Trophoblast cell (in vitro differentiated cells and primary cell): ENCODE results near the gene WDR35.

Source experiments
- DNase-seq, 2 donors: peaks; one replicate each; pipeline ENCODE4 v3.0.0-alpha.2; 2016
- H2AFZ ChIP-seq: 2 replicates; pipeline ENCODE4 v1.6.1; 2013; ENCODE audit warnings: low read length, moderate library complexity, mild to moderate bottlenecking; ENCODE audit not compliant: insufficient read depth, poor library complexity
- H2AK5ac ChIP-seq: 2 replicates; pipeline ENCODE4 v1.6.1; 2013; ENCODE audit warnings: mild to moderate bottlenecking, low read length
- H2BK120ac ChIP-seq: 2 replicates; pipeline ENCODE4 v1.6.1; 2013; ENCODE audit warnings: low read length, mild to moderate bottlenecking, moderate library complexity; ENCODE audit not compliant: insufficient read depth, poor library complexity
- H2BK12ac ChIP-seq: 2 replicates; pipeline ENCODE4 v1.6.1; 2013; ENCODE audit warnings: mild to moderate bottlenecking, low read length, moderate library complexity
- H2BK5ac ChIP-seq: 2 replicates; pipeline ENCODE4 v1.6.1; 2013; ENCODE audit warnings: low read length, low read depth, moderate library complexity, mild to moderate bottlenecking; ENCODE audit not compliant: poor library complexity
- H3K14ac ChIP-seq: 2 replicates; pipeline ENCODE4 v1.6.1; 2013; ENCODE audit warnings: mild to moderate bottlenecking, low read length
- H3K18ac ChIP-seq: 2 replicates; pipeline ENCODE4 v1.6.1; 2013; ENCODE audit warnings: mild to moderate bottlenecking, low read length
- H3K23ac ChIP-seq: 2 replicates; pipeline ENCODE4 v1.6.1; 2013; ENCODE audit warnings: low read length
- H3K27ac ChIP-seq: 2 replicates; pipeline ENCODE4 v1.5.1; 2013; ENCODE audit warnings: low read depth, mild to moderate bottlenecking, inconsistent platforms, low read length, moderate library complexity
- H3K27me3 ChIP-seq: 2 replicates; pipeline ENCODE4 v1.6.1; 2013; ENCODE audit warnings: inconsistent platforms, mild to moderate bottlenecking, low read length, moderate library complexity; ENCODE audit not compliant: insufficient read depth
- H3K36me3 ChIP-seq, 2 experiments: 1 replicate in 1 of 2; 2 replicates in 1 of 2; pipeline ENCODE4 v1.6.1; 2013; ENCODE audit warnings: low read length in 2 of 2, mild to moderate bottlenecking in 2 of 2, moderate library complexity in 1 of 2; ENCODE audit not compliant: insufficient read depth in 2 of 2, control insufficient read depth in 1 of 2
- H3K4ac ChIP-seq: 2 replicates; pipeline ENCODE4 v1.6.1; 2013; ENCODE audit warnings: low read depth, mild to moderate bottlenecking, low read length, moderate library complexity
- H3K4me1 ChIP-seq, 2 experiments: 1 replicate in 1 of 2; 2 replicates in 1 of 2; pipeline ENCODE4 v1.6.1; 2013; ENCODE audit warnings: low read length in 2 of 2, mild to moderate bottlenecking in 2 of 2, moderate library complexity in 1 of 2; ENCODE audit not compliant: insufficient read depth in 2 of 2, control insufficient read depth in 1 of 2
- H3K4me2 ChIP-seq: 2 replicates; pipeline ENCODE4 v1.6.1; 2013; ENCODE audit warnings: inconsistent platforms, mild to moderate bottlenecking, low read length, moderate library complexity
- H3K4me3 ChIP-seq: 2 replicates; pipeline ENCODE4 v1.5.1; 2013; ENCODE audit warnings: mild to moderate bottlenecking, low read depth, low read length, inconsistent platforms
- H3K79me1 ChIP-seq: one replicate; pipeline ENCODE4 v1.6.1; 2013; ENCODE audit warnings: low read length
- H3K79me2 ChIP-seq: 2 replicates; pipeline ENCODE4 v1.6.1; 2013; ENCODE audit warnings: low read length, mild to moderate bottlenecking; ENCODE audit not compliant: control insufficient read depth, insufficient read depth, poor library complexity
- H3K9ac ChIP-seq: 2 replicates; pipeline ENCODE4 v1.6.1; 2013; ENCODE audit warnings: mild to moderate bottlenecking, low read length
- H3K9me3 ChIP-seq: 2 replicates; pipeline ENCODE4 v1.6.1; 2013; ENCODE audit warnings: low read depth, mild to moderate bottlenecking, control low read depth, inconsistent platforms, low read length; ENCODE audit not compliant: insufficient read depth
- H4K12ac ChIP-seq: 2 replicates; pipeline ENCODE4 v1.6.1; 2013; ENCODE audit warnings: low read depth, mild to moderate bottlenecking, low read length, moderate library complexity
- H4K8ac ChIP-seq: 2 replicates; pipeline ENCODE4 v1.6.1; 2013; ENCODE audit warnings: low read depth, mild to moderate bottlenecking, low read length, moderate library complexity
- H4K91ac ChIP-seq: one replicate; pipeline ENCODE4 v1.6.1; 2013; ENCODE audit warnings: low read depth, mild to moderate bottlenecking, low read length, moderate library complexity
- WGBS: extraction: QIAGEN DNeasy Blood & Tissue Kit; methylation state at CpG from one replicate; pipeline ENCODE4 v1.1.7; 2013; ENCODE audit warnings: missing lambda C conversion rate; ENCODE audit not compliant: insufficient read length, insufficient coverage; ENCODE audit errors: extremely low coverage; 5-methylcytosine and 5-hydroxymethylcytosine counted together

Gene WDR35

DNA sequence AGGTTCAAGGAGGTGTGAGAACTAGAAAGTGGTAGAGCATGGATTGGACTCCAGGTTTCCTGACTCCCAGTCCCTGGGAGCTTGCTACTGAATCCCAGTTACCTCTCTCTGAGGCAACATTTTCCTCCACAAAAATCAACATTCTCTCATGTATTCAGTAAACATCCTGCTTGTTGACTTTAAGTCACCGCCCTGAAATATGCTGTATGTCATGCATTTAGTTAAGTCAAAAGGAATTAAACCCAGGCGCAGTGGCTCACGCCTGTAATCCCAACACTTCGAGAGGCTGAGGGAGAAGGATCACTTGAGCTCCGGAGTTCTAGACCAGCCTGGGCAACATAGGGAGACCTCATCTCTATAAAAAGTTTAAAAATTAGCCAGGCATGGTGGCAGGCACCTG lies 18.8 kb upstream of the WDR35 start:
- no peak overlapping the region for H3K14ac ChIP-seq
- H2BK5ac ChIP-seq = no peak overlapping the region
- no peaks in the 10 kb centered on the region for H3K27me3 ChIP-seq
- H3K27ac ChIP-seq = no peak overlapping the region
- peaks cover 11 to 12% of the 10 kb centered on the region in 2 experiments for H3K36me3 ChIP-seq
- H3K4me2 ChIP-seq = peak overlapping the region; percentile 31
- no peak overlapping the region for H3K4ac ChIP-seq
- no peak overlapping the region for H4K8ac ChIP-seq
- peaks cover 5% of the 10 kb centered on the region for H3K79me2 ChIP-seq
- no peak overlapping the region for H3K4me3 ChIP-seq
- peaks cover 24% of the 10 kb centered on the region for H3K79me1 ChIP-seq
- H2BK120ac ChIP-seq = peak overlapping the region; percentile 40
- H3K18ac ChIP-seq = no peak overlapping the region
- no peaks in the 10 kb centered on the region for H3K9me3 ChIP-seq
- no peak overlapping the region for H4K12ac ChIP-seq
- peak overlapping the region; percentile 0 for H4K91ac ChIP-seq
- no peak overlapping the region for H3K23ac ChIP-seq
- WGBS = no CpG with 5 or more reads among the region's 5 CpGs
- peaks cover 23 to 30% of the 10 kb centered on the region in 2 experiments for H3K4me1 ChIP-seq
- no peak overlapping the region for H2AFZ ChIP-seq
- no peak overlapping the region for H2BK12ac ChIP-seq
- no peak overlapping the region for H2AK5ac ChIP-seq
- no peak for DNase-seq
- H3K9ac ChIP-seq = no peak overlapping the region

DNA sequence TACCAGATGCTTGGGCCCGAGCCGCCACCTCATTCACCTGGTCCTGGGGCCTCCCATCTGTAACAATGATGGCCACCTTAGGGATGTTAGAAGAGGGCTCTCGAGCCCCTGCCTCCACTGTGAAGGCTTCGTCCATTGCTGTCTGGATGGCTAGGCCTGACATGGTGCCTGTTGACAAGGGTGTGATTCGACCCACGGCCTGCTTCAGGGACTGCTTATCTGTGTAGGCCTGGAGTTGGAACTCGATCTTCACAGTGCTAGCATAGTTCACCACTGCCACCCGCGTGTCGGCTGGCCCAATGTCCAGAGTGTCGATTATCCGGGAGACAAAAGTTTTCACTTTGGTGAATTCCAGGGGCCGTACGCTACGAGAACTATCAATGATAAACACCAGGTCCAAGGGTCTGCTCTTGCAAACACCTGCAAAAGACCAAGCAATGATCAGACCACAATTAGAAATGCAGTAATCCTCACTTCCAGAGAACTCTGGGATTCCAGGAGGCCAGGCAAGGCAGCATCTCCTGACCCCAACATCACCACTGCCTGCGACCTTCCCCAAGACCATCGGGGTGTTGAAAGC lies 16.1 kb upstream of the WDR35 start:
- Histone ChIP-seq H3K4me2 (no peak overlapping the region), H3K4me1 (peaks cover 8 to 17% of the 10 kb centered on the region in 2 experiments), H2BK12ac (peak overlapping the region; percentile 8), H2AK5ac (peak overlapping the region; percentile 1), H3K18ac (no peak overlapping the region), H3K23ac (no peak overlapping the region), H3K36me3 (peaks cover 14 to 19% of the 10 kb centered on the region in 2 experiments), H3K27ac (peak overlapping the region; percentile 55), H3K4ac (no peak overlapping the region), H3K9ac (peak overlapping the region; percentile 16), H3K79me2 (no peaks in the 10 kb centered on the region), H4K8ac (no peak overlapping the region), H3K9me3 (no peaks in the 10 kb centered on the region), H4K91ac (peak overlapping the region; percentile 12), H3K27me3 (no peaks in the 10 kb centered on the region), H3K14ac (peak overlapping the region; percentile 12), H2BK5ac (peak overlapping the region; percentile 23), H2AFZ (no peak overlapping the region), H4K12ac (no peak overlapping the region), H2BK120ac (peak overlapping the region; percentile 0), H3K79me1 (peaks cover 8% of the 10 kb centered on the region), H3K4me3 (no peak overlapping the region)
- WGBS = no CpG with 5 or more reads among the region's 17 CpGs
- DNase-seq = no peak

DNA sequence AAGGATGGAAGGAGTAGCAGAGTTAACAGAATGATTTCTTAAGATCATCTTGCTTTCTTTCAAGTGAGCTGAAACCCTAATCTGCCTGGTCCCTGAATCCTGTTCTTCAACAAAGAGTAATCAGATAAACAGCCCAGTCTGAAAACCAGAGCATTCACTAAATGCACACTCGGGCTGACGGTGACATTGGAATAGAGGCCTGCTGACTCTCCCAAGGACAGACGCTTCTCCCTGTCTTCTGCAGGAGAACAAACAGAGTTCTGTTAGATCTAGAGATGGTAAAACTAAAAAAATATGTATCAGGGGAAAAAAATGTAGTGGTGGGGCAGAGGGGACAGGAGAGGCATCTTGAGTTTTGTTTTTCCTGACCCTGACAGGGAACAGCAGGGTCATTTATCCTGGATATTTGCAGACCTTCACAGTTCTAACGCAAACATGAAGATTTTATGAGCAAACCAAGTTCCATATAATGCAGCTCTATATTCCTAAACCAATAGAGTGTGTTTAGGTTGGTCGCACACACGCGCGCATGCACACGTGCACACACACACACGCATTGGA lies 15.2 kb upstream of the WDR35 start:
- Histone ChIP-seq H3K4me2 (peak overlapping the region; percentile 1), H3K9ac (no peak overlapping the region), H2AFZ (no peak overlapping the region), H4K12ac (no peak overlapping the region), H3K23ac (no peak overlapping the region), H2BK5ac (no peak overlapping the region), H3K4me1 (peaks cover 8 to 17% of the 10 kb centered on the region in 2 experiments), H2BK120ac (no peak overlapping the region), H3K79me1 (peaks cover 8% of the 10 kb centered on the region), H3K27ac (peak overlapping the region; percentile 55), H3K14ac (no peak overlapping the region), H4K8ac (no peak overlapping the region), H3K4me3 (no peak overlapping the region), H3K27me3 (no peaks in the 10 kb centered on the region), H2AK5ac (no peak overlapping the region), H3K79me2 (no peaks in the 10 kb centered on the region), H3K9me3 (no peaks in the 10 kb centered on the region), H4K91ac (no peak overlapping the region), H2BK12ac (no peak overlapping the region), H3K18ac (no peak overlapping the region), H3K36me3 (peaks cover 14 to 19% of the 10 kb centered on the region in 2 experiments), H3K4ac (no peak overlapping the region)
- no peak for DNase-seq
- WGBS = no CpG with 5 or more reads among the region's 10 CpGs

DNA sequence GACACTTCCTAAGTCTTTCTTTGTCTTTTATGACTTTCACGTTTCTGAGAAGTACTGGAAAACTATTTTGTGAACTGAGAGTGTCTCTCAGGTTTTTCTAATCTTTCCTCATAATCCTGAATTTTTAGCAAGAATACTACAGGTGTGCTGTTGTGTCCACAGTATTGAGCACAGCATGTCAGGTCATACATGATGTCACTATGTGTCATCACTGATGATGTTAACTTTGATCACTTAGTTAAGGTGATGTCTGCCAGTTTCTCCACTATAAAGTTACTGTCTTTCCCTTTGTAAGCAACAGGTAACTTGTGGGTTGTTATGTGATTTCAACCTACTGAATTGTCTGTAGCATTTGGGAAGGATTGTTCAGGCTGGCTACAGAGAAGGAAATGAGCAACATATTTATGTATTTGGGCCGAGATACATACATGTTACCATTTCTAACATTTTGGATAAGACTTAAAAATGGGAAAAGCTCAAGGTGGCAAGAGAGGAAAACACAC lies 11.5 kb upstream of the WDR35 start:
- no peak overlapping the region for H2BK120ac ChIP-seq
- no peak overlapping the region for H3K4me2 ChIP-seq
- H3K79me2 ChIP-seq = no peaks in the 10 kb centered on the region
- H3K27ac ChIP-seq = no peak overlapping the region
- no peak for DNase-seq
- H2BK5ac ChIP-seq = no peak overlapping the region
- no peak overlapping the region for H3K4ac ChIP-seq
- no peak overlapping the region for H2AFZ ChIP-seq
- WGBS = no CpG with 5 or more reads among the region's 2 CpGs
- no peak overlapping the region for H3K4me3 ChIP-seq
- H4K8ac ChIP-seq = no peak overlapping the region
- no peak overlapping the region for H3K23ac ChIP-seq
- no peaks in the 10 kb centered on the region for H3K9me3 ChIP-seq
- peaks cover 8 to 11% of the 10 kb centered on the region in 2 experiments for H3K4me1 ChIP-seq
- H4K91ac ChIP-seq = no peak overlapping the region
- no peak overlapping the region for H2BK12ac ChIP-seq
- H3K79me1 ChIP-seq = peaks cover 8% of the 10 kb centered on the region
- H3K36me3 ChIP-seq = peaks cover 14 to 28% of the 10 kb centered on the region in 2 experiments
- no peak overlapping the region for H4K12ac ChIP-seq
- no peak overlapping the region for H2AK5ac ChIP-seq
- no peak overlapping the region for H3K14ac ChIP-seq
- no peak overlapping the region for H3K18ac ChIP-seq
- H3K27me3 ChIP-seq = no peaks in the 10 kb centered on the region
- no peak overlapping the region for H3K9ac ChIP-seq
